HepG2 (cell line): ENCODE results near the gene COASY. TPM values are rescaled to one million over a fixed set of nuclear protein-coding genes. Genes with fewer than 3 reads are reported as not detected.
A peak's percentile ranks its signal among the peaks of the same experiment; 100 is the strongest.

Source experiments
- ETV5 ChIP-seq: IDR thresholded peaks from 2 replicates; pipeline ENCODE4 v1.6.1; 2018; ENCODE audit warnings: missing biosample characterization, missing genetic modification reagents, inconsistent platforms, borderline replicate concordance
- HMGXB3 ChIP-seq: sonication (generic); formaldehyde crosslinking; IDR thresholded peaks from 2 replicates; pipeline ENCODE4 v1.4.0; 2020; ENCODE audit warnings: missing genetic modification reagents, borderline replicate concordance
- KLF16 ChIP-seq, 2 experiments: sonication (generic) in 1 of 2; formaldehyde crosslinking in 1 of 2; IDR thresholded peaks; 2 replicates each; pipeline versions ENCODE4 v1.6.1 to v1.8.0; 2016 to 2023; ENCODE audit warnings: missing genetic modification reagents in 2 of 2, missing compliant biosample characterization in 1 of 2
- MAFK ChIP-seq, 2 experiments: IDR thresholded peaks in 1 of 2; conservative IDR thresholded peaks in 1 of 2; 2 replicates each; pipeline ENCODE4 v1.6.1; 2011; ENCODE audit warnings: improper control_type of control experiment in 2 of 2, low read length in 2 of 2
- NFE2L1 ChIP-seq: sonication (generic); formaldehyde crosslinking; IDR thresholded peaks from 2 replicates; pipeline ENCODE4 v1.4.0; 2020; ENCODE audit warnings: missing genetic modification reagents, mild to moderate bottlenecking, borderline replicate concordance
- POLR2AphosphoS5 ChIP-seq: IDR thresholded peaks from 2 replicates; pipeline ENCODE4 v1.6.1; 2012; ENCODE audit warnings: low read depth, low read length
- RFXAP ChIP-seq: sonication (generic); formaldehyde crosslinking; IDR thresholded peaks from 2 replicates; pipeline ENCODE4 v1.4.0; 2020; ENCODE audit warnings: missing genetic modification reagents, borderline replicate concordance
- SSRP1 ChIP-seq: IDR thresholded peaks from 2 replicates; pipeline ENCODE4 v1.6.1; 2016; ENCODE audit warnings: control low read depth
- STAT6 ChIP-seq: sonication (generic); formaldehyde crosslinking; IDR thresholded peaks from 2 replicates; pipeline ENCODE4 v1.4.0; 2020; ENCODE audit warnings: missing genetic modification reagents, mild to moderate bottlenecking, borderline replicate concordance
- TFDP2 ChIP-seq: sonication (generic); formaldehyde crosslinking; IDR thresholded peaks from 2 replicates; pipeline ENCODE4 v1.4.0; 2020; ENCODE audit warnings: missing genetic modification reagents
- THYN1 ChIP-seq: sonication (generic); formaldehyde crosslinking; IDR thresholded peaks from 2 replicates; pipeline ENCODE4 v1.8.1; 2023; ENCODE audit warnings: low read depth, mild to moderate bottlenecking, moderate library complexity, missing genetic modification reagents, borderline replicate concordance
- ZNF234 ChIP-seq: sonication (generic); formaldehyde crosslinking; conservative IDR thresholded peaks from 2 replicates; pipeline ENCODE4 v1.5.1; 2020; ENCODE audit warnings: mild to moderate bottlenecking, missing genetic modification reagents
- ZNF704 ChIP-seq: sonication (generic); formaldehyde crosslinking; IDR thresholded peaks from 2 replicates; pipeline ENCODE4 v1.8.1; 2023; ENCODE audit warnings: mild to moderate bottlenecking, inconsistent platforms, moderate library complexity, missing genetic modification reagents, borderline replicate concordance
- polyA plus RNA-seq, 8 experiments: library from polyadenylated mRNA; depleted of rRNA in 3 of 8; stranded (reverse) in 7 of 8; unstranded in 1 of 8; fragments of >200 nt; fragmentation: Illumina TruSeq in 4 of 8; extraction: Trizol in 4 of 8; gene quantifications; 2 replicates each; pipeline versions ENCODE4 v1.2.1 to v1.2.3, GENCODE V29; 2011 to 2016; ENCODE audit warnings: low read depth in 4 of 8, missing spikeins in 1 of 8, mixed read lengths in 1 of 8; ENCODE audit not compliant: insufficient read depth in 1 of 8
- total RNA-seq, 5 experiments: library from RNA; depleted of rRNA; stranded (reverse); fragments of >200 nt; fragmentation: Illumina TruSeq; extraction: Trizol; gene quantifications; 2 replicates each; pipeline ENCODE4 v1.2.3, GENCODE V29; 2016; ENCODE audit warnings: low read depth in 1 of 5

The COASY gene
- total and polyA plus RNA-seq, 2 of the 13 experiments (the other 11 are each of a cell fraction or from before 2014, with no cell fraction given): 90.7 to 125 TPM

GRCh38 chr17:42519546-42520491, 42.1 kb upstream of the COASY start (continued):
- TF ChIP-seq TFDP2: no peak
- TF ChIP-seq SSRP1 (CRISPR knock-in tag): peak; percentile 39; the same call in 1 of the 2 replicates
- TF ChIP-seq ZNF704 (CRISPR knock-in tag): 0 out of 2 replicates have a peak, but pooled peaks have one; percentile 50
- no peak for TF ChIP-seq ETV5 (CRISPR knock-in tag)
- TF ChIP-seq THYN1 (CRISPR knock-in tag): no peak
- no peak for TF ChIP-seq NFE2L1 (CRISPR knock-in tag)
- TF ChIP-seq KLF16 (CRISPR knock-in tag; IDR thresholded peaks at IDR 0.05): 0 out of 4 replicates have a peak, but pooled peaks of 1 of the 2 experiments have one; percentile 42
- no peak for TF ChIP-seq POLR2AphosphoS5
- no peak for TF ChIP-seq ZNF234
- 0 out of 4 replicates have a peak, but pooled peaks of 1 of the 2 experiments have one; percentile 23 for TF ChIP-seq MAFK (conservative IDR thresholded peaks at IDR 0.05 in 1 of 2, IDR thresholded peaks at IDR 0.05 in 1 of 2; ENCODE audit: low read length in 2 of 2)
- no peak for TF ChIP-seq HMGXB3 (CRISPR knock-in tag)
- no peak for TF ChIP-seq RFXAP
- no peak for TF ChIP-seq STAT6 (CRISPR knock-in tag)
